CD14-positive monocyte (primary cell): ENCODE results near the gene ELMO1. TPM values are rescaled to one million over a fixed set of nuclear protein-coding genes. Genes with fewer than 3 reads are reported as not detected.

Experiments used
- DNase-seq, 3 donors: peaks; one replicate each; pipeline ENCODE4 v3.0.0-alpha.2; 2011 to 2022
- H2AFZ ChIP-seq: 2 replicates; pipeline ENCODE4 v1.6.0; 2012; ENCODE audit warnings: mild to moderate bottlenecking, low read depth, low read length, inconsistent platforms; ENCODE audit not compliant: insufficient read depth, poor library complexity, severe bottlenecking
- H3K27ac ChIP-seq, 2 donors: 1 replicate in 1 of 2; 2 replicates in 1 of 2; pipeline ENCODE4 v1.5.1; 2012 to 2013; ENCODE audit warnings: low read length in 2 of 2, control low read depth in 1 of 2, inconsistent platforms in 1 of 2, low read depth in 1 of 2, mild to moderate bottlenecking in 1 of 2
- H3K27me3 ChIP-seq, 2 donors: one replicate each; pipeline versions ENCODE4 v1.6.0 to v1.6.1; 2011 to 2013; ENCODE audit warnings: low read length in 2 of 2; ENCODE audit not compliant: control insufficient read depth in 2 of 2, insufficient read depth in 2 of 2
- H3K36me3 ChIP-seq, 2 donors: replicated peaks in 1 of 2; 1 replicate in 1 of 2; 2 replicates in 1 of 2; pipeline versions ENCODE4 v1.5.1 to v1.6.1; 2012 to 2013; ENCODE audit warnings: low read length in 2 of 2, control low read depth in 1 of 2, inconsistent platforms in 1 of 2, mild to moderate bottlenecking in 1 of 2; ENCODE audit not compliant: insufficient read depth in 2 of 2, control insufficient read depth in 1 of 2
- H3K4me1 ChIP-seq, 2 donors: 1 replicate in 1 of 2; 2 replicates in 1 of 2; pipeline versions ENCODE4 v1.5.1 to v1.6.1; 2012 to 2013; ENCODE audit warnings: low read length in 2 of 2, control low read depth in 1 of 2, inconsistent platforms in 1 of 2, mild to moderate bottlenecking in 1 of 2, moderate library complexity in 1 of 2; ENCODE audit not compliant: insufficient read depth in 2 of 2, control insufficient read depth in 1 of 2
- H3K4me2 ChIP-seq: replicated peaks from 2 replicates; pipeline ENCODE3; 2012; ENCODE audit warnings: low read length, moderate library complexity, mild to moderate bottlenecking; ENCODE audit not compliant: poor library complexity, severe bottlenecking; ENCODE audit errors: extremely low read depth
- H3K4me3 ChIP-seq, 3 experiments: fragments of 200-600 bp in 1 of 3; sonication (generic) in 1 of 3; replicated peaks in 1 of 3; 1 replicate in 2 of 3; 2 replicates in 1 of 3; pipeline ENCODE4 v1.5.1; 2011 to 2013; ENCODE audit warnings: low read length in 3 of 3, mild to moderate bottlenecking in 3 of 3, control low read depth in 2 of 3, low read depth in 2 of 3, inconsistent platforms in 1 of 3, moderate library complexity in 1 of 3
- H3K79me2 ChIP-seq: 2 replicates; pipeline ENCODE4 v1.6.0; 2012; ENCODE audit warnings: mild to moderate bottlenecking, control low read depth, inconsistent platforms, low read length, moderate library complexity; ENCODE audit not compliant: insufficient read depth
- H3K9ac ChIP-seq: 2 replicates; pipeline ENCODE4 v1.6.0; 2017; ENCODE audit warnings: low read length, mild to moderate bottlenecking; ENCODE audit not compliant: insufficient read depth, poor library complexity, severe bottlenecking
- H3K9me3 ChIP-seq, 2 donors: replicated peaks in 1 of 2; 1 replicate in 1 of 2; 2 replicates in 1 of 2; pipeline versions ENCODE4 v1.5.1 to v1.6.1; 2012 to 2013; ENCODE audit warnings: low read length in 2 of 2, control low read depth in 1 of 2; ENCODE audit not compliant: control insufficient read depth in 1 of 2, insufficient read depth in 1 of 2
- H4K20me1 ChIP-seq: 2 replicates; pipeline ENCODE4 v1.6.0; 2012; ENCODE audit warnings: mild to moderate bottlenecking, low read length, control low read depth, moderate library complexity; ENCODE audit not compliant: insufficient read depth
- H3K27ac Mint-ChIP-seq, 7 donors: one replicate each; pipeline ENCODE4 v1.8.0; 2020; ENCODE audit warnings: mild to moderate bottlenecking in 7 of 7, mixed read lengths in 7 of 7, moderate library complexity in 6 of 7, inconsistent platforms in 2 of 7
- H3K27me3 Mint-ChIP-seq, 3 donors: one replicate each; pipeline ENCODE4 v1.8.0; 2021 to 2022; ENCODE audit warnings: low read depth in 3 of 3, mild to moderate bottlenecking in 3 of 3, mixed read lengths in 3 of 3, moderate library complexity in 3 of 3, inconsistent platforms in 1 of 3
- H3K36me3 Mint-ChIP-seq, 2 donors: one replicate each; pipeline ENCODE4 v1.8.0; 2020; ENCODE audit warnings: mixed read lengths in 2 of 2, inconsistent platforms in 1 of 2, mild to moderate bottlenecking in 1 of 2
- H3K4me1 Mint-ChIP-seq: one replicate; pipeline ENCODE4 v1.8.0; 2020; ENCODE audit warnings: mild to moderate bottlenecking, mixed read lengths
- H3K4me3 Mint-ChIP-seq, 2 donors: one replicate each; pipeline ENCODE4 v1.8.0; 2020; ENCODE audit warnings: mild to moderate bottlenecking in 2 of 2, mixed read lengths in 2 of 2, moderate library complexity in 1 of 2
- H3K9me3 Mint-ChIP-seq, 7 donors: one replicate each; pipeline ENCODE4 v1.8.0; 2020 to 2022; ENCODE audit warnings: mixed read lengths in 7 of 7, mild to moderate bottlenecking in 6 of 7, moderate library complexity in 6 of 7, inconsistent platforms in 2 of 7
- WGBS: methylation state at CpG from one replicate; pipeline ENCODE4 v1.1.5; 2013; ENCODE audit warnings: missing lambda C conversion rate; ENCODE audit not compliant: insufficient coverage; 5-methylcytosine and 5-hydroxymethylcytosine counted together
- intact Hi-C, 2 donors: fragments of 100-400 bp; cut with micrococcal nuclease; formaldehyde crosslinking; loops; one replicate each; pipeline versions ENCODE4 v1.15.0 to v1.15.1; 2023
- polyA plus RNA-seq, 3 donors: library from polyadenylated mRNA; depleted of rRNA in 1 of 3; unstranded in 2 of 3; stranded (reverse) in 1 of 3; fragments of 300-500 nt in 2 of 3; fragments of >200 nt in 1 of 3; fragmentation: Illumina TruSeq in 2 of 3; gene quantifications; 1 replicate in 2 of 3; 2 replicates in 1 of 3; pipeline ENCODE4 v1.2.3, GENCODE V29; 2012 to 2021
- TF ChIP-seq, protein P1 (sequence below): fragments of 200-600 bp; IDR thresholded peaks from one replicate; pipeline ENCODE4 v1.8.0; 2022; ENCODE audit warnings: antibody characterized with exemption, mild to moderate bottlenecking

Gene ELMO1
- polyA plus RNA-seq, 3 donors = 46.6 to 50.2 (median 46.7) TPM

DNA sequence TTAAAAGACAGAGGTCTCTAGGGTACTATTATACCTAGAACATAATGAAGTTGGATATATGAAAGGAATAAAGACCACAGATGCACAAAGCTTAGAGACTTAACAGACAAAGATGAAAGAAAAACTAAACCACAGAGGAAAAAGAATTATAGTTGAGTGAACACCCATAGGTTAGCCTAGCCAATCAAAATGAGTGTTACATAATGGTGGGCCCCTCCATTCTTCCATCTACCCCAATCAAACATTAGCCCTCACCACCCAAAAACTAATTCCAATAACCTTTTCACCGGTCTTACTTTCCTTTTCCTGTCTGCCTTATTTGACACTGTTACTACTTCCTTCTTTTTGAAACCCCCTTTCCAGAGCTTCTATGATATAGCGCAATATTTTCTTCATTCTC, 130.1 kb downstream of the ELMO1 start:
- intact Hi-C loops = no loop called here
- H3K4me1 ChIP-seq = peaks cover 42 to 43% of the 10 kb centered on the region in 2 donors
- peak overlapping the region; percentile 43 for H3K4me2 ChIP-seq
- H3K4me3 ChIP-seq = no peak overlapping the region
- Mint-ChIP-seq H3K4me3 (no peak overlapping the region), H3K4me1 (peaks cover 30% of the 10 kb centered on the region), H3K36me3 (peaks cover 5 to 9% of the 10 kb centered on the region in 2 donors), H3K27ac (no peak overlapping the region), H3K9me3 (peaks cover 0 to under 1% (median 0%) of the 10 kb centered on the region in 7 donors), H3K27me3 (peaks cover 0 to 2% (median 0%) of the 10 kb centered on the region in 3 donors)
- 30% methylated on average over 2 of the region's 2 CpGs for WGBS
- H4K20me1 ChIP-seq = peaks cover 43% of the 10 kb centered on the region
- DNase-seq = peak in 2 of 3 donors; percentile 8 to 20
- no peaks in the 10 kb centered on the region for H3K27me3 ChIP-seq
- TF ChIP-seq, protein P1, sequence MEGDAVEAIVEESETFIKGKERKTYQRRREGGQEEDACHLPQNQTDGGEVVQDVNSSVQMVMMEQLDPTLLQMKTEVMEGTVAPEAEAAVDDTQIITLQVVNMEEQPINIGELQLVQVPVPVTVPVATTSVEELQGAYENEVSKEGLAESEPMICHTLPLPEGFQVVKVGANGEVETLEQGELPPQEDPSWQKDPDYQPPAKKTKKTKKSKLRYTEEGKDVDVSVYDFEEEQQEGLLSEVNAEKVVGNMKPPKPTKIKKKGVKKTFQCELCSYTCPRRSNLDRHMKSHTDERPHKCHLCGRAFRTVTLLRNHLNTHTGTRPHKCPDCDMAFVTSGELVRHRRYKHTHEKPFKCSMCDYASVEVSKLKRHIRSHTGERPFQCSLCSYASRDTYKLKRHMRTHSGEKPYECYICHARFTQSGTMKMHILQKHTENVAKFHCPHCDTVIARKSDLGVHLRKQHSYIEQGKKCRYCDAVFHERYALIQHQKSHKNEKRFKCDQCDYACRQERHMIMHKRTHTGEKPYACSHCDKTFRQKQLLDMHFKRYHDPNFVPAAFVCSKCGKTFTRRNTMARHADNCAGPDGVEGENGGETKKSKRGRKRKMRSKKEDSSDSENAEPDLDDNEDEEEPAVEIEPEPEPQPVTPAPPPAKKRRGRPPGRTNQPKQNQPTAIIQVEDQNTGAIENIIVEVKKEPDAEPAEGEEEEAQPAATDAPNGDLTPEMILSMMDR = no peak
- peaks cover 3 to 9% of the 10 kb centered on the region in 2 donors for H3K36me3 ChIP-seq
- peaks cover 63% of the 10 kb centered on the region for H3K79me2 ChIP-seq
- no peak overlapping the region for H3K27ac ChIP-seq
- H3K9me3 ChIP-seq = no peaks in the 10 kb centered on the region
- H2AFZ ChIP-seq = no peak overlapping the region
- H3K9ac ChIP-seq = no peak overlapping the region

DNA sequence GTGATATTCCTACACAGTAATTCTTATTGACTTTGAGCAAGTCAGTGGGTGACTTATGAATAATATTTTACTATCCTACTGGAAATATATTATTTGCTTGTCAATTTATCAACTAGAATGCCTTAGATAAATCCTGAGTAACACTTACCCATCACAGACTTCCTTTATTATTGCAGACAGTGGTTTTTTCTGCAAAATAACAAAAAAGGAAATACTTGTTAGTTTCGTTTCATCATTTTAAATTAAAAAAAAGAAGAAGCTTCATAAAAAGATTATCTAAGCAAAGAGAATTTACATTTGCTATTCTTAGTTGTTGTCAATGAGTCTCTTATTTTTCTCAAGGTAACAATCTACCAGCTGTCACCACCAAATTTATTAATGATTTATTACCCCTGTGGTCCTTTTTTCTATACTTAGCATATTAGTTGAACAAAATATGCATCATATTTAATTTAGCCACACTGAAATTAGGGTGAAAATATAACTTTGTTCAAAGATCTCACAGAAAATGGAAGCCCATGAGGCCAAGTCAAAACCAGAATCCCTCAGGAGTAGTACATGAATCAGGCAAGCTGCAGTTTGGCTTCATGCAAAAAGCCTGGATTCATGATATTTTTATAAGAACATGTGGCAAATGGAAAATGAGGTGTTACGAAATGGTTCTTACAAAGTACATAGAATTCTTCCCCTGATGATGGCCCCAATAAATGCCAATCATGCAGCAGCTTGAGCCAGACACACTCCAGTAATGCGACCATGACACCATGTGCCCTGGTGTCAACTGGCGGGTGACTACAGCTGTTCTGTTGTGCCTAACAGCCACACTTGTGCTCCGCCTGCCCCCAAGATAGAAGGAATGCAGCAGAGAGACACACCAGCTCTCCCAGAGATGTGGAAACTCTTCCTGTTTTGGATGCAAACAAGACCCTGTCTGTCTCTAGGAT, 132.6 kb downstream of the ELMO1 start:
- peaks cover 36% of the 10 kb centered on the region for H3K4me1 Mint-ChIP-seq
- H3K4me3 ChIP-seq = peak overlapping the region in 1 of 3 experiments; percentile 35
- peaks cover 0 to 1% (median 0%) of the 10 kb centered on the region in 7 donors for H3K9me3 Mint-ChIP-seq
- WGBS = 59% methylated on average over 2 of the region's 5 CpGs
- H3K36me3 ChIP-seq = peaks cover 5 to 28% of the 10 kb centered on the region in 2 donors
- no peak overlapping the region for H2AFZ ChIP-seq
- no peak overlapping the region for H3K9ac ChIP-seq
- H3K27ac Mint-ChIP-seq = peak overlapping the region; percentile 57 to 93 (median 89)
- H3K9me3 ChIP-seq = no peaks in the 10 kb centered on the region
- peaks cover 0 to 2% (median 0%) of the 10 kb centered on the region in 3 donors for H3K27me3 Mint-ChIP-seq
- TF ChIP-seq, protein P1 = no peak
- peak overlapping the region in 1 of 2 donors; percentile 31 for H3K4me3 Mint-ChIP-seq
- intact Hi-C loops = no loop called here
- H3K27ac ChIP-seq = peak overlapping the region; percentile 52 to 86
- peaks cover 44 to 49% of the 10 kb centered on the region in 2 donors for H3K4me1 ChIP-seq
- peaks cover 42% of the 10 kb centered on the region for H4K20me1 ChIP-seq
- H3K36me3 Mint-ChIP-seq = peaks cover 14 to 21% of the 10 kb centered on the region in 2 donors
- H3K79me2 ChIP-seq = peaks cover 72% of the 10 kb centered on the region
- H3K27me3 ChIP-seq = no peaks in the 10 kb centered on the region
- peak overlapping the region; percentile 40 for H3K4me2 ChIP-seq
- peak; percentile 23 to 68 (median 41) for DNase-seq
